Large intestine (tissue), 3 donors: ENCODE results near the gene ETS1. TPM values are rescaled to one million over a fixed set of nuclear protein-coding genes. Genes with fewer than 3 reads are reported as not detected.

ENCODE experiments used
- DNase-seq, 2 donors: peaks; one replicate each; pipeline versions ENCODE4 v3.0.0 to v3.0.0-alpha.2; 2013
- H3K27ac ChIP-seq: one replicate; pipeline ENCODE4 v1.5.1; 2013; ENCODE audit warnings: low read length
- H3K27me3 ChIP-seq: 2 replicates; pipeline ENCODE4 v1.6.1; 2013; ENCODE audit warnings: low read length; ENCODE audit not compliant: control insufficient read depth, insufficient read depth
- H3K36me3 ChIP-seq: 2 replicates; pipeline ENCODE4 v1.6.1; 2013; ENCODE audit warnings: low read length; ENCODE audit not compliant: control insufficient read depth, insufficient read depth
- H3K4me1 ChIP-seq: one replicate; pipeline ENCODE4 v1.6.1; 2013; ENCODE audit warnings: low read length; ENCODE audit not compliant: control insufficient read depth, insufficient read depth
- H3K4me3 ChIP-seq: one replicate; pipeline ENCODE4 v1.5.1; 2013; ENCODE audit warnings: low read length
- H3K9me3 ChIP-seq: one replicate; pipeline ENCODE4 v1.6.1; 2013; ENCODE audit warnings: mild to moderate bottlenecking, low read depth, low read length, moderate library complexity; ENCODE audit not compliant: control insufficient read depth
- WGBS: methylation state at CpG from one replicate; pipeline ENCODE4 v1.1.5; 2013; ENCODE audit warnings: low lambda C conversion rate; ENCODE audit not compliant: insufficient coverage; 5-methylcytosine and 5-hydroxymethylcytosine counted together
- polyA plus RNA-seq: library from polyadenylated mRNA; unstranded; fragments of 120-200 nt; gene quantifications from one replicate; pipeline ENCODE4 v1.2.1, GENCODE V29; 2013

The ETS1 gene
- polyA plus RNA-seq, 1 donor: 40.8 TPM

GRCh38 chr11:128544471-128545051 lies 42.8 kb downstream of the ETS1 start:
- no peak overlapping the region for H3K27ac ChIP-seq
- H3K4me1 ChIP-seq: peaks cover 10% of the 10 kb centered on the region
- no peaks in the 10 kb centered on the region for H3K36me3 ChIP-seq
- H3K27me3 ChIP-seq: peaks cover 21% of the 10 kb centered on the region
- H3K4me3 ChIP-seq: no peak overlapping the region
- peak in 1 of 2 donors; percentile 41 for DNase-seq
- no CpG with 5 or more reads among the region's 7 CpGs for WGBS
- H3K9me3 ChIP-seq: no peaks in the 10 kb centered on the region

DNA sequence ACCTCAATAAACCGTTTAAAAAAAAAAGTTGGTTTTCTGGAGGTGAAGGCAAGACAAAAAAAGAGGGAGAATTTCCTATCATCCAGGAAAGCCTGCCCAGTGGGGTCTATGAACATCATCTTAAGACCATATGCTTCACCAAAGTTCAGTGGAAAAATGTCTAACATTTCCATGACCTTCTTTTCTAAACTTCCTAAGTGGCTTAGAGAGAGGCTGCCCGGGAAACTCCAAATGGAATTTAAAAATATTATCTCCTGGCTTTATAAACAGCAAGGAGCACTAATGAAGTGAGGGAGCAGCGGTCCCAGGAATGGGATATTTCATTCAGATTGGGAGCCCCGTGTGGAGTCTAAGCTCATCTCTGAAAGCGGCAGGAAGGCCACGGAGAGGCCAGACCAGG lies 46.9 kb downstream of the ETS1 start:
- no peaks in the 10 kb centered on the region for H3K9me3 ChIP-seq
- no peak for DNase-seq
- no peak overlapping the region for H3K27ac ChIP-seq
- no peaks in the 10 kb centered on the region for H3K36me3 ChIP-seq
- H3K27me3 ChIP-seq: peaks cover 25% of the 10 kb centered on the region
- no CpG with 5 or more reads among the region's 6 CpGs for WGBS
- no peak overlapping the region for H3K4me3 ChIP-seq
- no peaks in the 10 kb centered on the region for H3K4me1 ChIP-seq

DNA sequence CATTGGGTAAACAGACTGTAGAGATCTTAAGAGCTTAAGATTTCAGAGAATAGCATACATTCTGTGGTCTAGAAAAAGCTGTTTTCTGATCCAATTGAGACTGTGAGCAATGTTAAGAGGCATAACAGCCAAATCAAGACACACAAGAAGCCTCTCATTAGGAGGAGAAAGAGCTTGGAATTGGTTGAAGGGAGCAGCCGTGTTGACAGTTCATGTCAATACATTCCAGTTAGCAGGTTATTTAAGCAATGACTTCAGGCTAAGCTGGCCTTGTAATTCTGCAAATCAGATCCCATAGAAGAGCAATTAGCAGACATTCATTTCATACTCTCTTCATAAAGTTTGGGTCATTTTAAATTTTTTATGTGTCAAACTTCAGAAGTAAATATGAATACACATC lies 50.9 kb downstream of the ETS1 start:
- Histone ChIP-seq H3K9me3 (no peaks in the 10 kb centered on the region), H3K36me3 (no peaks in the 10 kb centered on the region), H3K27ac (no peak overlapping the region), H3K4me3 (no peak overlapping the region), H3K27me3 (peaks cover 18% of the 10 kb centered on the region), H3K4me1 (no peaks in the 10 kb centered on the region)
- DNase-seq: no peak
- no CpG with 5 or more reads among the region's 1 CpG for WGBS

DNA sequence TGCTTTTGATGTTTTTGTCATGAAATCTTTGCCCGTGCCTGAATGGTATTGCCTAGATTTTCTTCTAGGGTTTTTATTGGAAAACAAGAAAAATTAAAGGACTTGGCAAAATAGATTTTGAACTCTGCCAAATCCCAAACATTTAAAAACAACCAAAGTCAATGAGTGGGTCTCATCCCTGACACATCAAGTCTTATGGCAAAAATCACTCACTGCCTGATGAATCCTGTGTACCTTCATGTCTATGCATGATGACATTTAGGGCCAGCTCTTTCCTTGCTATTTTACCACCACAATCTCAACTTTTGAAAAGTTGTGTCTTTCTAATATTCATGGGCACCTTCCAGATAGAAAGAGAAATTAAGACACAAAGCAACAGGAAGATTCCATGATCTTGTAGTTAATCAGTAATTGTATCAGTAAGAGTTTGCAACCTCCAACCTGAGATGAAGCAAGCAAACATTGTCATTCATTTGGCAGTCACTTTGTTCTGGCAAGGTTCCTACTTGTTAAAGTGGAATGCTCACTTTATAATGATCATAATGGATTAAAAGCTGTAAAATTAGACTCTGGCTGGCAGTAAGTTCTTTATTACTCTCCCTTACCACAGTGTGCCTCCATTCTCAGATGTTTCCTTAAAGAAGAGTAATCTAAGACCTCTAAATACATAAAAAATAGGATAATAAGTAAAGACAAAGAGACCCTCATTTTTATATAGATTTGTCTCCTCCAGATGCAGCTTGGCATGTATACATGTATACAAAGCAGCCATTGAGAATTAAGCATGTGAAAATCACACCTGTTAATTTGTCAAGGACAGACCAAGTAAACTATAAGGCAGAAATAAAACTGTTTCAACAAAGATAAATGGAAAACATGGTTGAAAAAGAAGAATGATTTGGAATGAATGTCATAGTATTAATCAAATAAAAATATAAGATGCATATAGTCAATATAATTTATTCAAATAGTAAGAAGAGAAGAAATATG lies 51.6 kb downstream of the ETS1 start:
- H3K27ac ChIP-seq: no peak overlapping the region
- peaks cover 11% of the 10 kb centered on the region for H3K27me3 ChIP-seq
- H3K9me3 ChIP-seq: no peaks in the 10 kb centered on the region
- H3K36me3 ChIP-seq: no peaks in the 10 kb centered on the region
- no peaks in the 10 kb centered on the region for H3K4me1 ChIP-seq
- no peak for DNase-seq
- H3K4me3 ChIP-seq: no peak overlapping the region
- 100% methylated on average over 1 of the region's 1 CpG for WGBS

DNA sequence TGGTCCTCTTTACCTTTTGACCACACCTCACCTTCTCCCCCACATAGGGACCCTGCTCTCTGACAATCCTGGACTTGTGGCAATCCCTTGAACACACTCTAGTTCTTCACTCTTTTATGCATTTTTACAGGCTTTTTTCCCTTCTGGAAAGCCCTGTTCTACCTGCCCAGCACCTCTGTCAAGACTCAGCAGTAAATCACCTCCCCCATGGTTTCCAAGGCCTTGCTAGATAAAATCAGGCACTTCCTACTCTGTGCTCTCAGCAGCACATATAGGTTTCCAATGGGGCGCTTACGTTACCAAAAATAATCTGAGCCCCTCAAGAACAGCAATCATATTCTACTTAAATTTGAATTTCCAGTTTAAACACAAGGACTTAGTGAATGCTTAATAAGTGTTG lies 53.9 kb downstream of the ETS1 start:
- Histone ChIP-seq H3K36me3 (no peaks in the 10 kb centered on the region), H3K4me3 (no peak overlapping the region), H3K27ac (no peak overlapping the region), H3K9me3 (no peaks in the 10 kb centered on the region), H3K4me1 (no peaks in the 10 kb centered on the region), H3K27me3 (peaks cover 9% of the 10 kb centered on the region)
- no peak for DNase-seq
- WGBS: no CpG with 5 or more reads among the region's 2 CpGs

GRCh38 chr11:128532572-128533091 lies 54.7 kb downstream of the ETS1 start:
- DNase-seq: no peak
- Histone ChIP-seq H3K9me3 (no peaks in the 10 kb centered on the region), H3K36me3 (no peaks in the 10 kb centered on the region), H3K4me3 (no peak overlapping the region), H3K27me3 (peaks cover 14% of the 10 kb centered on the region), H3K4me1 (no peaks in the 10 kb centered on the region), H3K27ac (no peak overlapping the region)
- WGBS: 90% methylated on average over 2 of the region's 6 CpGs

- Histone ChIP-seq H3K4me1 (no peaks in the 10 kb centered on the region), H3K9me3 (no peaks in the 10 kb centered on the region), H3K4me3 (no peak overlapping the region), H3K27me3 (peaks cover 16% of the 10 kb centered on the region), H3K36me3 (no peaks in the 10 kb centered on the region), H3K27ac (no peak overlapping the region)
- DNase-seq: no peak
- 100% methylated on average over 1 of the region's 5 CpGs for WGBS
Measured at GRCh38 chr11:128532016-128532571, 55.3 kb downstream of the ETS1 start.

- 100% methylated on average over 1 of the region's 2 CpGs for WGBS
- no peaks in the 10 kb centered on the region for H3K4me1 ChIP-seq
- no peaks in the 10 kb centered on the region for H3K9me3 ChIP-seq
- H3K4me3 ChIP-seq: no peak overlapping the region
- no peak for DNase-seq
- H3K27me3 ChIP-seq: peaks cover 19% of the 10 kb centered on the region
- H3K36me3 ChIP-seq: no peaks in the 10 kb centered on the region
- H3K27ac ChIP-seq: no peak overlapping the region
Measured at GRCh38 chr11:128531588-128531987, 55.8 kb downstream of the ETS1 start.

GRCh38 chr11:128530118-128531074 lies 57.0 kb downstream of the ETS1 start:
- peaks cover 23% of the 10 kb centered on the region for H3K27me3 ChIP-seq
- 78% methylated on average over 4 of the region's 7 CpGs for WGBS
- no peak overlapping the region for H3K4me3 ChIP-seq
- H3K36me3 ChIP-seq: no peaks in the 10 kb centered on the region
- H3K27ac ChIP-seq: no peak overlapping the region
- no peak for DNase-seq
- no peaks in the 10 kb centered on the region for H3K9me3 ChIP-seq
- no peaks in the 10 kb centered on the region for H3K4me1 ChIP-seq
